ENCODE data around the gene STAM. TPM values are rescaled to one million over a fixed set of nuclear protein-coding genes. Genes with fewer than 3 reads are reported as not detected.

STAM gene
- total RNA-seq, 1 experiment from 2014 or later = 29.3 TPM

GRCh38 chr10:17749890-17750289 lies 105.9 kb downstream of the STAM start:
- Histone ChIP-seq H4K20me1 (ENCODE audit: control insufficient read depth, insufficient read depth, insufficient read length) (no peaks in the 10 kb centered on the region), H4K8ac (replicated peaks; ENCODE audit: insufficient read length, low read depth, low read length) (no peak overlapping the region), H3T11ph (ENCODE audit: low read length) (no peak overlapping the region), H3K56ac (ENCODE audit: insufficient read length, low read depth, low read length) (no peak overlapping the region), H3K9ac (ENCODE audit: extremely low read depth, insufficient read length, low read length) (no peak overlapping the region), H3K4ac (ENCODE audit: low read depth, low read length) (no peak overlapping the region), H4K5ac (ENCODE audit: insufficient read length, low read depth, low read length) (no peak overlapping the region), H3K23me2 (ENCODE audit: insufficient read length, low read depth, low read length, poor library complexity, severe bottlenecking) (no peaks in the 10 kb centered on the region), H3K4me1 (ENCODE audit: insufficient read depth, low read length) (no peaks in the 10 kb centered on the region), H3K4me2 (ENCODE audit: insufficient read depth, insufficient read length, low read length) (no peak overlapping the region), H3K18ac (ENCODE audit: insufficient read length, low read depth, low read length) (no peak overlapping the region), H2BK120ac (ENCODE audit: low read depth, low read length, poor library complexity, severe bottlenecking) (no peak overlapping the region), H3K14ac (ENCODE audit: insufficient read depth, low read length) (no peak overlapping the region), H2BK5ac (ENCODE audit: insufficient read length, low read length) (no peak overlapping the region), H2BK20ac (ENCODE audit: low read depth, low read length, poor library complexity, severe bottlenecking) (no peak overlapping the region), H3K79me1 (ENCODE audit: insufficient read depth, low read depth, low read length, poor library complexity, severe bottlenecking) (no peaks in the 10 kb centered on the region), H3K9me3 (ENCODE audit: control insufficient read depth, low read depth, low read length) (no peaks in the 10 kb centered on the region), H4K91ac (ENCODE audit: insufficient read length, low read depth, low read length) (no peak overlapping the region), H3K79me2 (ENCODE audit: insufficient read depth, low read length) (no peaks in the 10 kb centered on the region), H3K27ac (ENCODE audit: insufficient read length, low read depth, low read length) (no peak overlapping the region), H3K27me3 (ENCODE audit: insufficient read depth, low read length) (no peaks in the 10 kb centered on the region), H2BK12ac (ENCODE audit: insufficient read length, low read depth, low read length) (no peak overlapping the region), H2AK5ac (ENCODE audit: insufficient read length, low read length) (no peak overlapping the region), H2AFZ (ENCODE audit: low read length) (no peak overlapping the region), H2BK15ac (ENCODE audit: low read depth, low read length) (no peak overlapping the region), H3K23ac (ENCODE audit: insufficient read length, low read depth, low read length) (no peak overlapping the region)
- H3K9me3 Mint-ChIP-seq = no peaks in the 10 kb centered on the region
- no peaks in the 10 kb centered on the region for H3K36me3 Mint-ChIP-seq (ENCODE audit: insufficient read depth in 1 of 3, low read depth in 3 of 3)
- no peak overlapping the region for H3K4me3 Mint-ChIP-seq
- no peak for TF ChIP-seq CTCF (conservative IDR thresholded peaks at IDR 0.05)
- 0 out of 7 replicates have a peak overlapping the region, but pooled peaks of 1 of the 3 experiments have one; percentile 52 for H3K27ac Mint-ChIP-seq
- DNase-seq = no peak
- no peaks in the 10 kb centered on the region; the same call in 1 of the 2 replicates for H3K27me3 Mint-ChIP-seq (ENCODE audit: low read depth)
- WGBS (ENCODE audit: extremely low coverage, insufficient read length, low lambda C conversion rate) = no CpG with 5 or more reads among the region's 8 CpGs
- H3K4me1 Mint-ChIP-seq = no peaks in the 10 kb centered on the region

All from H9 (cell line).